ENCODE data around the gene KIF13A. TPM values are rescaled to one million over a fixed set of nuclear protein-coding genes. Genes with fewer than 3 reads are reported as not detected.

Gene KIF13A
- total RNA-seq, 1 experiment from 2014 or later: 49.3 TPM

GRCh38 chr6:17935188-17936149 is 52.0 kb downstream of the KIF13A start:
- TF ChIP-seq, protein P1, sequence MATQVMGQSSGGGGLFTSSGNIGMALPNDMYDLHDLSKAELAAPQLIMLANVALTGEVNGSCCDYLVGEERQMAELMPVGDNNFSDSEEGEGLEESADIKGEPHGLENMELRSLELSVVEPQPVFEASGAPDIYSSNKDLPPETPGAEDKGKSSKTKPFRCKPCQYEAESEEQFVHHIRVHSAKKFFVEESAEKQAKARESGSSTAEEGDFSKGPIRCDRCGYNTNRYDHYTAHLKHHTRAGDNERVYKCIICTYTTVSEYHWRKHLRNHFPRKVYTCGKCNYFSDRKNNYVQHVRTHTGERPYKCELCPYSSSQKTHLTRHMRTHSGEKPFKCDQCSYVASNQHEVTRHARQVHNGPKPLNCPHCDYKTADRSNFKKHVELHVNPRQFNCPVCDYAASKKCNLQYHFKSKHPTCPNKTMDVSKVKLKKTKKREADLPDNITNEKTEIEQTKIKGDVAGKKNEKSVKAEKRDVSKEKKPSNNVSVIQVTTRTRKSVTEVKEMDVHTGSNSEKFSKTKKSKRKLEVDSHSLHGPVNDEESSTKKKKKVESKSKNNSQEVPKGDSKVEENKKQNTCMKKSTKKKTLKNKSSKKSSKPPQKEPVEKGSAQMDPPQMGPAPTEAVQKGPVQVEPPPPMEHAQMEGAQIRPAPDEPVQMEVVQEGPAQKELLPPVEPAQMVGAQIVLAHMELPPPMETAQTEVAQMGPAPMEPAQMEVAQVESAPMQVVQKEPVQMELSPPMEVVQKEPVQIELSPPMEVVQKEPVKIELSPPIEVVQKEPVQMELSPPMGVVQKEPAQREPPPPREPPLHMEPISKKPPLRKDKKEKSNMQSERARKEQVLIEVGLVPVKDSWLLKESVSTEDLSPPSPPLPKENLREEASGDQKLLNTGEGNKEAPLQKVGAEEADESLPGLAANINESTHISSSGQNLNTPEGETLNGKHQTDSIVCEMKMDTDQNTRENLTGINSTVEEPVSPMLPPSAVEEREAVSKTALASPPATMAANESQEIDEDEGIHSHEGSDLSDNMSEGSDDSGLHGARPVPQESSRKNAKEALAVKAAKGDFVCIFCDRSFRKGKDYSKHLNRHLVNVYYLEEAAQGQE (IDR thresholded peaks at IDR 0.05; ENCODE audit: insufficient read depth in 1 of 2, low read depth in 2 of 2, low read length in 1 of 2): no peak
- TF ChIP-seq TCF7L2 (IDR thresholded peaks at IDR 0.05; ENCODE audit: low read depth, low read length) (no peak), SIN3A (IDR thresholded peaks at IDR 0.05; ENCODE audit: borderline replicate concordance, insufficient read depth, low read depth, low read length) (no peak), POLR2AphosphoS5 (IDR thresholded peaks at IDR 0.05; ENCODE audit: low read depth, low read length) (no peak), CTCF (IDR thresholded peaks at IDR 0.05) (no peak)
- intact Hi-C loops (cut with micrococcal nuclease; ENCODE audit: unreplicated experiment) (no loop called here), in situ Hi-C loops (cut with HindIII; ENCODE audit: low pct_unique_long_range_greater_than_20kb, low sequenced_read_pairs) (no loop called here)
- Histone ChIP-seq H3K4me1 (ENCODE audit: control insufficient read depth, insufficient read depth, low read length) (no peaks in the 10 kb centered on the region), H3K27ac (ENCODE audit: low read length) (no peak overlapping the region), H3K9me3 (ENCODE audit: control insufficient read depth, insufficient read depth, low read depth, low read length) (no peaks in the 10 kb centered on the region), H3K27me3 (ENCODE audit: control insufficient read depth, insufficient read depth, low read length) (no peaks in the 10 kb centered on the region), H3K4me3 (ENCODE audit: low read depth in 2 of 2, low read length in 2 of 2) (no peak overlapping the region), H3K36me3 (ENCODE audit: control insufficient read depth, insufficient read depth, low read length) (no peaks in the 10 kb centered on the region)
- ChIA-PET POLR2A (interaction anchor here (0.6 kb wide), 1 partner anchor 87 kb away, joined by 3 read pairs; no protein-coding TSS in a partner anchor), CTCF (interaction anchor here (0.6 kb wide), 1 partner anchor 70 kb away, joined by 4 read pairs; no protein-coding TSS in a partner anchor)
- DNase-seq (ENCODE audit: low read depth, low spot score): no peak
- BruUV-seq (replicated peaks): no TSS peak
- ATAC-seq: no peak

DNA sequence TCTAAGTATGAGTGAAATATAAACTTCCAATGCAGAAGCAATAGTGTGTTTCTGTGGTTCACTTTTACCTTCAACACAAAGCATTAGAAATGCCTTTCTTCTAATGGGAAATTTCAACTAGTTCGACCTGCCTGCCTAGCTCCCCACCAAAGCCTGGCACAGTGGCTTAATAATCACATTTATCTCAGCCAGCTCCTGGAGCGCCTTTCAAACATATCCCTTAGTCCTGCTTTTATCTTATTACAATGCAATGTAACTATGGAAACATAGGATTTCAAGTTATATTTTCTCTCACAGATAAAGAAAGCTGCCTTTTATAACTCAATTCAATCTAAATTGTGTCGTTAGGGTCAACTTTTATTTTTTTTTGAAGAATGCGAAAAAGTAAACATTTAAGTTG is 53.7 kb downstream of the KIF13A start:
- no peak for DNase-seq (ENCODE audit: low read depth, low spot score)
- TF ChIP-seq TCF7L2 (IDR thresholded peaks at IDR 0.05; ENCODE audit: low read depth, low read length) (no peak), SIN3A (IDR thresholded peaks at IDR 0.05; ENCODE audit: borderline replicate concordance, insufficient read depth, low read depth, low read length) (no peak), CTCF (IDR thresholded peaks at IDR 0.05) (no peak)
- H3K27ac ChIP-seq (ENCODE audit: low read length): no peak overlapping the region
- H3K27me3 ChIP-seq (ENCODE audit: control insufficient read depth, insufficient read depth, low read length): no peaks in the 10 kb centered on the region
- intact Hi-C loops (cut with micrococcal nuclease; ENCODE audit: unreplicated experiment) (no loop called here), in situ Hi-C loops (cut with HindIII; ENCODE audit: low pct_unique_long_range_greater_than_20kb, low sequenced_read_pairs) (no loop called here)
- no peak for ATAC-seq
- CTCF ChIA-PET: no interaction called here
- no peak overlapping the region for H3K4me3 ChIP-seq (ENCODE audit: low read depth in 2 of 2, low read length in 2 of 2)
- no peaks in the 10 kb centered on the region for H3K36me3 ChIP-seq (ENCODE audit: control insufficient read depth, insufficient read depth, low read length)
- BruUV-seq (replicated peaks): no TSS peak
- H3K4me1 ChIP-seq (ENCODE audit: control insufficient read depth, insufficient read depth, low read length): no peaks in the 10 kb centered on the region; the same call in 1 of the 2 replicates
- POLR2A ChIA-PET: no interaction called here
- no peaks in the 10 kb centered on the region for H3K9me3 ChIP-seq (ENCODE audit: control insufficient read depth, insufficient read depth, low read depth, low read length)

Measured in Panc1 (cell line).